Measurements from ENCODE around the gene ASIC5. TPM values are rescaled to one million over a fixed set of nuclear protein-coding genes. Genes with fewer than 3 reads are reported as not detected.

Gene ASIC5
- total RNA-seq, 4 donors from 2014 or later: not detected

- peaks cover 0 to 5% (median 0%) of the 10 kb centered on the region in 4 donors for H3K9me3 ChIP-seq
- no peak overlapping the region for H3K4me3 ChIP-seq
- no peak for DNase-seq (ENCODE audit: extremely low spot score)
- no peaks in the 10 kb centered on the region for H3K4me1 ChIP-seq
- H3K27ac ChIP-seq (replicated peaks in 1 of 4): no peak overlapping the region
- no peak for TF ChIP-seq EP300 (IDR thresholded peaks at IDR 0.05)
- TF ChIP-seq, protein P1, sequence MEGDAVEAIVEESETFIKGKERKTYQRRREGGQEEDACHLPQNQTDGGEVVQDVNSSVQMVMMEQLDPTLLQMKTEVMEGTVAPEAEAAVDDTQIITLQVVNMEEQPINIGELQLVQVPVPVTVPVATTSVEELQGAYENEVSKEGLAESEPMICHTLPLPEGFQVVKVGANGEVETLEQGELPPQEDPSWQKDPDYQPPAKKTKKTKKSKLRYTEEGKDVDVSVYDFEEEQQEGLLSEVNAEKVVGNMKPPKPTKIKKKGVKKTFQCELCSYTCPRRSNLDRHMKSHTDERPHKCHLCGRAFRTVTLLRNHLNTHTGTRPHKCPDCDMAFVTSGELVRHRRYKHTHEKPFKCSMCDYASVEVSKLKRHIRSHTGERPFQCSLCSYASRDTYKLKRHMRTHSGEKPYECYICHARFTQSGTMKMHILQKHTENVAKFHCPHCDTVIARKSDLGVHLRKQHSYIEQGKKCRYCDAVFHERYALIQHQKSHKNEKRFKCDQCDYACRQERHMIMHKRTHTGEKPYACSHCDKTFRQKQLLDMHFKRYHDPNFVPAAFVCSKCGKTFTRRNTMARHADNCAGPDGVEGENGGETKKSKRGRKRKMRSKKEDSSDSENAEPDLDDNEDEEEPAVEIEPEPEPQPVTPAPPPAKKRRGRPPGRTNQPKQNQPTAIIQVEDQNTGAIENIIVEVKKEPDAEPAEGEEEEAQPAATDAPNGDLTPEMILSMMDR (IDR thresholded peaks at IDR 0.05): no peak
- no peak for TF ChIP-seq POLR2A (IDR thresholded peaks at IDR 0.05; ENCODE audit: low read depth)
- no peak for TF ChIP-seq POLR2AphosphoS5 (IDR thresholded peaks at IDR 0.05)
- no peaks in the 10 kb centered on the region for H3K27me3 ChIP-seq
- intact Hi-C loops (cut with DNase I): no loop called here
- 38% methylated on average over 2 of the region's 2 CpGs for WGBS
- H3K36me3 ChIP-seq: no peaks in the 10 kb centered on the region
Measured at GRCh38 chr4:155878611-155879010, 12.5 kb upstream of the ASIC5 start.

DNA sequence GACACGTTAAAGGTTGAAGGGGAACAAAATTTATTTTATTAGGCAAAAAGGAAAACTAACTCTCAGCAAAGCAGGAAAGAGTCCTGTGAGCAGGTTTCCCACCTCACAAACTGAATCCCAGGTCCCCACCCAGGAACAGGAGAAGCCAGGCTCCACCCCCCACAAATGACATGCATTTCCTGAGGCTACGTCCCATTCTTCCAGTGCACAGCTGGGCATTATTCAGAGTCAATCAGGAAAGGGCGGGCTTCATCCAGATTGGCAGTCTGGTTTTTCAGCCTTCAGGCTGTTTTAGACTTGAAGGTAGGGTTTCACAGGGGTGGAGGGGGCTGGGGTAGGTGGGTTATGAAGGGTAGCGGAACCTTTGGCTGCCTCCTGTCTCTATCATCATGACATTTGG, 11.9 kb upstream of the ASIC5 start:
- Histone ChIP-seq H3K9me3 (peaks cover 0 to 5% (median 0%) of the 10 kb centered on the region in 4 donors), H3K4me1 (no peaks in the 10 kb centered on the region), H3K4me3 (no peak overlapping the region), H3K36me3 (no peaks in the 10 kb centered on the region), H3K27me3 (no peaks in the 10 kb centered on the region), H3K27ac (replicated peaks in 1 of 4) (no peak overlapping the region)
- intact Hi-C loops (cut with DNase I): no loop called here
- WGBS: 91% methylated on average over 4 of the region's 4 CpGs
- no peak for TF ChIP-seq POLR2AphosphoS5 (IDR thresholded peaks at IDR 0.05)
- DNase-seq (ENCODE audit: extremely low spot score): no peak

DNA sequence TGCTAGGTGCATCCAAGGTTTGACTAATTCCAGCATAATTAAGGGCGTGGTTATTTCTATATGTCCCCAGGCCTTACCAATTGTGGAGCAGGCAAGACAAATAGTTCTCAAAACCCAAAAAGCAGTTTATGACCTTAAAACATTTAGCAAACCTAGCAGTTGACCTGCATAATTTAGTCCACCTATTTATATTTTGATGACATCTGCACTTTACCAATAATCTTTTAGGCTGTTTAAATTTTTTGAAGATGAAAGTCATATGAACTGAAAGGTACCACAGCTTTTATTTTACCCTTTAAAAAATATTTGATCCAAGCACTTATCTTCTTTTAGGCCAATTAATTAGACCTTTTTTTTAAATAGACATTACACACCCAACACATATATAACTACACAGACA, 9.8 kb upstream of the ASIC5 start:
- Histone ChIP-seq H3K4me1 (no peaks in the 10 kb centered on the region), H3K27me3 (no peaks in the 10 kb centered on the region), H3K4me3 (no peak overlapping the region), H3K9me3 (peaks cover 0 to 5% (median 0%) of the 10 kb centered on the region in 4 donors), H3K36me3 (no peaks in the 10 kb centered on the region), H3K27ac (replicated peaks in 1 of 4) (no peak overlapping the region)
- 96% methylated on average over 1 of the region's 1 CpG for WGBS
- intact Hi-C loops (cut with DNase I): no loop called here
- TF ChIP-seq, protein P1 (IDR thresholded peaks at IDR 0.05): no peak
- TF ChIP-seq EP300 (IDR thresholded peaks at IDR 0.05) (no peak), POLR2A (IDR thresholded peaks at IDR 0.05; ENCODE audit: low read depth) (no peak), POLR2AphosphoS5 (IDR thresholded peaks at IDR 0.05) (no peak)
- no peak for DNase-seq (ENCODE audit: extremely low spot score)

GRCh38 chr4:155855897-155856296, 10.2 kb downstream of the ASIC5 start:
- Histone ChIP-seq H3K9me3 (no peaks in the 10 kb centered on the region), H3K27me3 (no peaks in the 10 kb centered on the region), H3K36me3 (no peaks in the 10 kb centered on the region), H3K4me3 (no peak overlapping the region), H3K27ac (replicated peaks in 1 of 4) (no peak overlapping the region), H3K4me1 (no peaks in the 10 kb centered on the region)
- DNase-seq (ENCODE audit: extremely low spot score): no peak
- no peak for TF ChIP-seq EP300 (IDR thresholded peaks at IDR 0.05)
- TF ChIP-seq POLR2A (IDR thresholded peaks at IDR 0.05; ENCODE audit: low read depth): no peak
- TF ChIP-seq, protein P1 (IDR thresholded peaks at IDR 0.05): no peak
- no peak for TF ChIP-seq POLR2AphosphoS5 (IDR thresholded peaks at IDR 0.05)
- 69% methylated on average over 2 of the region's 2 CpGs for WGBS
- intact Hi-C loops (cut with DNase I): no loop called here

DNA sequence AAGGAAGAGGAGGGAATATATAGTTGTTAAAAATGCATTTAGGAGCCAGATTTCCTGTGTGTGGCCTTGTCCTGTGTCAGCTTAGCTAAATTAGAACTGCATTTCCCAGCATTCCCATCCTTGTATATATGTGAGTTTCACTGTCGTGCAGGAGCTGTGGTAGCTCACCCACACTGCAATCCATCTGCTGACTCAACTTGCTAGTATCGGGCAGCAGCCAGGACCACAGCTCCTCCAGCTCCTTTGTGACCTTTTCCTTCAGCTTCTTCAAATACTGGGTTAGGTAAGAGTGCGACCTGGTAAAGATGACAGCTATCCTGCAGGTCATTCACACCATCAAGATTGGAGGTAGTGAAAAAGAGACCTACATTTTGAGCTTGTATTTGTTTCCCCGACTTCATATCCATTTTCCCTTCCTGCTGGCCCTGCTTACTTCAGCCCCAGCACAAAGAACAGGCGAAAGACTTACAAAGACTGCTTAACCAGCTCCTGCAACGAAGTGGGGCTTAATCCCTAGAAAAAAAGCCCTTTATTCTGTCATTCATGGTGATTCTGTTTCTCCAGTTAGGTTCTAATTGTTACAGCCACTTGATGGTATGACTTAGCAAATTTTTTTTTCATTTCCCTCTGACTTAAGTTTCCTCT, 11.4 kb downstream of the ASIC5 start:
- WGBS: 73% methylated on average over 6 of the region's 6 CpGs

More for the DNA sequence above, 11.4 kb downstream of the ASIC5 start:
- TF ChIP-seq, protein P1 (IDR thresholded peaks at IDR 0.05): no peak
- TF ChIP-seq POLR2A (IDR thresholded peaks at IDR 0.05; ENCODE audit: low read depth) (no peak), EP300 (IDR thresholded peaks at IDR 0.05) (no peak), POLR2AphosphoS5 (IDR thresholded peaks at IDR 0.05) (no peak)
- DNase-seq (ENCODE audit: extremely low spot score): no peak
- Histone ChIP-seq H3K9me3 (no peaks in the 10 kb centered on the region), H3K4me3 (no peak overlapping the region), H3K36me3 (no peaks in the 10 kb centered on the region), H3K27me3 (no peaks in the 10 kb centered on the region), H3K27ac (replicated peaks in 1 of 4) (no peak overlapping the region), H3K4me1 (no peaks in the 10 kb centered on the region)
- intact Hi-C loops (cut with DNase I): no loop called here

All from esophagus muscularis mucosa (tissue), 4 donors.